ENCODE measurements around the gene STK17A. TPM values are rescaled to one million over a fixed set of nuclear protein-coding genes. Genes with fewer than 3 reads are reported as not detected.

The STK17A gene
- total RNA-seq, 1 donor from 2014 or later: 35.0 TPM

GRCh38 chr7:43612599-43613589 lies 30.0 kb downstream of the STK17A start:
- Mint-ChIP-seq H3K27me3 (ENCODE audit: low read depth) (no peaks in the 10 kb centered on the region), H3K36me3 (ENCODE audit: low read depth) (peaks cover 20% of the 10 kb centered on the region), H3K4me1 (ENCODE audit: low read depth) (peaks cover 34% of the 10 kb centered on the region), H3K27ac (ENCODE audit: unreplicated experiment) (peak overlapping the region; percentile 77), H3K9me3 (ENCODE audit: low read depth) (no peaks in the 10 kb centered on the region), H3K4me3 (ENCODE audit: unreplicated experiment) (peak overlapping the region; percentile 11)
- no peak for DNase-seq (ENCODE audit: low spot score)
- no peak for TF ChIP-seq CTCF (IDR thresholded peaks at IDR 0.05)

GRCh38 chr7:43615558-43616145 lies 32.7 kb downstream of the STK17A start:
- H3K9me3 Mint-ChIP-seq (ENCODE audit: low read depth): no peaks in the 10 kb centered on the region
- peak overlapping the region; percentile 6 for H3K27ac Mint-ChIP-seq (ENCODE audit: unreplicated experiment)
- no peak overlapping the region for H3K4me3 Mint-ChIP-seq (ENCODE audit: unreplicated experiment)
- TF ChIP-seq CTCF (IDR thresholded peaks at IDR 0.05): no peak
- H3K27me3 Mint-ChIP-seq (ENCODE audit: low read depth): no peaks in the 10 kb centered on the region
- no peak for DNase-seq (ENCODE audit: low spot score)
- peaks cover 36% of the 10 kb centered on the region for H3K4me1 Mint-ChIP-seq (ENCODE audit: low read depth)
- peaks cover 14% of the 10 kb centered on the region for H3K36me3 Mint-ChIP-seq (ENCODE audit: low read depth)

GRCh38 chr7:43616977-43617376 lies 34.1 kb downstream of the STK17A start:
- Mint-ChIP-seq H3K4me1 (ENCODE audit: low read depth) (peaks cover 38% of the 10 kb centered on the region), H3K4me3 (ENCODE audit: unreplicated experiment) (no peak overlapping the region), H3K27ac (ENCODE audit: unreplicated experiment) (no peak overlapping the region), H3K36me3 (ENCODE audit: low read depth) (peaks cover 13% of the 10 kb centered on the region), H3K27me3 (ENCODE audit: low read depth) (no peaks in the 10 kb centered on the region), H3K9me3 (ENCODE audit: low read depth) (no peaks in the 10 kb centered on the region)
- no peak for DNase-seq (ENCODE audit: low spot score)
- TF ChIP-seq CTCF (IDR thresholded peaks at IDR 0.05): no peak

- TF ChIP-seq CTCF (IDR thresholded peaks at IDR 0.05): no peak
- Mint-ChIP-seq H3K4me1 (ENCODE audit: low read depth) (peaks cover 38% of the 10 kb centered on the region), H3K36me3 (ENCODE audit: low read depth) (peaks cover 12% of the 10 kb centered on the region), H3K27me3 (ENCODE audit: low read depth) (no peaks in the 10 kb centered on the region), H3K27ac (ENCODE audit: unreplicated experiment) (no peak overlapping the region), H3K4me3 (ENCODE audit: unreplicated experiment) (no peak overlapping the region), H3K9me3 (ENCODE audit: low read depth) (no peaks in the 10 kb centered on the region)
- DNase-seq (ENCODE audit: low spot score): no peak
Observed at GRCh38 chr7:43618073-43618472, 35.2 kb downstream of the STK17A start.

- no peak for TF ChIP-seq CTCF (IDR thresholded peaks at IDR 0.05)
- H3K4me3 Mint-ChIP-seq (ENCODE audit: unreplicated experiment): no peak overlapping the region
- H3K27ac Mint-ChIP-seq (ENCODE audit: unreplicated experiment): no peak overlapping the region
- peaks cover 16% of the 10 kb centered on the region for H3K36me3 Mint-ChIP-seq (ENCODE audit: low read depth)
- peaks cover 40% of the 10 kb centered on the region for H3K4me1 Mint-ChIP-seq (ENCODE audit: low read depth)
- no peaks in the 10 kb centered on the region for H3K9me3 Mint-ChIP-seq (ENCODE audit: low read depth)
- H3K27me3 Mint-ChIP-seq (ENCODE audit: low read depth): no peaks in the 10 kb centered on the region
- DNase-seq (ENCODE audit: low spot score): no peak
Observed at GRCh38 chr7:43619213-43620012, 36.5 kb downstream of the STK17A start.

Measured in chondrocyte (in vitro differentiated cells).